Measurements from ENCODE around the gene ZNF229.
A peak's percentile ranks its signal among the peaks of the same experiment; 100 is the strongest.
"Not testable (repeated sequence)": the region's sequence is repeated elsewhere in the genome, so short reads cannot be mapped to it uniquely, and the experiment has no call there.

ZNF229 gene

GRCh38 chr19:44447916-44448674, at the start of gene ZNF229:
TSS of gene ZNF229 (minus strand) at chr19:44448472. CDS start at chr19:44442847, 5,625 bp downstream.
- DNase-seq (ENCODE audit: low read depth) = peak; percentile 46

GRCh38 chr19:44496711-44497110, 48.4 kb upstream of the ZNF229 start:
- DNase-seq (ENCODE audit: low read depth) = no peak

GRCh38 chr19:44476559-44477408, 28.5 kb upstream of the ZNF229 start:
- DNase-seq (ENCODE audit: low read depth) = no peak

DNA sequence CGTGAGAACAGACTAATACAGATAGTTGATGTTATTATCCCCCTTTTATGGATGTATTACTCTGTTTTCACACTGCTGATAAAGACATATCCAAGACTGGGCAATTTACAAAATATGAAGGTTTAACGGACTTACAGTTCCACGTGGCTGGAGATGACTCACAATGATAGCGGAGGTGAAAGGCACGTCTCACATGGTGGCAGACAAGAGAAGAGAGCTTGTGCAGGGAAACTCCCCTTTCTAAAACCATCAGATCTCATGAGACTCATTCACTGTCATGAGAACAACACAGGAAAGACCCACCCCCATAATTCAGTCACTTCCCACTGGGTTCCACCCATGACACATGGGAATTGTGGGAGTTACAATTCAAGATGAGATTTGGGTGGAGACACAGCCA, 20.5 kb upstream of the ZNF229 start:
- DNase-seq (ENCODE audit: low read depth) = not testable (repeated sequence)

GRCh38 chr19:44462600-44463286, 14.5 kb upstream of the ZNF229 start:
- not testable (repeated sequence) for DNase-seq (ENCODE audit: low read depth)

DNA sequence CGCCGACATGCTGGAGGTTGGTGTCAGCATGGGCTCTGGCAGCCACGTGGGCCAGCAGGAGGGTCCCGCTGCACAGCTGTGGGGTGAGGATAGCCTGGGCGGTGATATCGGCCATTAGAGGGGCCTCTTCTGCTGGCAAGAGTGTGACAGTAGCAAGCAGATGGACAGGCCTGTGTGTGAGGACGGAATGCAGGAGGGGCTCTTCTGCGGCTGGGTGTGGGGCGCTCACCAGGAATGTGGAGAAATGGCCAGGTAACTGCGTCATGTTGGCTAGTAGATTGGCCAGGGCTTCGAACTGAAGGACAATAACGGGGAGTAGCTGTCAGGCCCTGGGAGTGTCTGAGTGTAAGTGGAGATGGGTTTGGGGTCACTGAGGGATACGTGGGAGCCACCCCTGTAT, 7.7 kb upstream of the ZNF229 start:
- DNase-seq (ENCODE audit: low read depth) = not testable (repeated sequence)

DNA sequence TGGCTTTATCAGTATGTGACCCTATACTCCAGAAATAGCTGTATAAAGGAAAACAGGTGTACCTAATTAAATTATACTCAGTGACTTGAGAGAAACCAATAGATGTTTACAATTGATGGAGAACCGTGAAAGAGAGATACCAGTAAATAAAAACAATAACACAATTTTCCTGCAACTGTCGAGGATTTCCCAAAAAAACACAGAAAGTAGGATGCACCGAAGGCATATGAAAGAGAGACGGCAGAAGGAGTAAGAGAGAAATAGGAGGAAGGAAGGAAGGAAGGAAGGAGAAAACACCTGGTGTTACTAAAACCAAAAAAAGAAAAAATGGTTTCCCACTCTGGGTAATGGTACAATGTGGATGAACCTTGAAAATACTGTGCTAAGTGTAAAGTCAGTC, 6.8 kb upstream of the ZNF229 start:
- DNase-seq (ENCODE audit: low read depth) = no peak

DNA sequence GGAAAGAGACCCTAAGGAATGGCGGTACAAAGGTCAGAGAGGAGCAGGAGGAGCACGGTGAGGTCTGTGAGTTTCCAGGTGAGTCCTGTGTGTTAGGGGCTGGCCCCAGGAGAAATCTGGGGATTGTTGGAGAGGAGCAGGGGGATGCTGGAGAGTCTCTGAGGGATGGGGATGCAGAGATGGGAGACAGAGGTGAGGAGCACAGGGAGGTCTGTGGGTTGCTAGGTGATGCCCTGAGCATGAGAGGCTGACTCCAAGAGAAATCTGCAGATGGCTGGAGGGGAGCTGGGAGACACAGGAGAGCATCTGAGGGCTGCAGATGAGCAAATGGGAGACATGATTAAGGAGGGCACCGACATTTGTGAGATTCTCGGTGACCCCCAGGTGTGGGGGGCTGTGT, 4.1 kb upstream of the ZNF229 start:
- no peak for DNase-seq (ENCODE audit: low read depth)

DNA sequence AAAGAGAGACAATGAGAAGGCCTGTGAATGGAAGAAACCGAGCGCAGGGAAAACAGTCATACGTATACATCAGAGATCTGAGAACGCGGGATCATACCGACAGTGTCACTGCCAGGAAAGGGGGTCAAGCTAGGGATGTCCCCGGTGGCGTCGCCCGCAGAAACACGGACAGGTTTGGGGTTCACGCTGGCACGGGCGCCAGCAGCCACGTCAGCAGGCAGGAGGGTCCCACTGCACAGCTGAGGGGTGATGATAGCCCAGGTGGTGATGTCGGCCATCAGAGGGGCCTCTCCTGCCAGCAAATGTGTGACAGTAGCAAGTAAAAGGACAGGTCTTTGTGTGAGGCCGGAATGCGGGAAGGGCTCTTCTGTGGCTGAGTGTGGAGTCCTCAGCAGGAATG, 3.4 kb upstream of the ZNF229 start:
- no peak for DNase-seq (ENCODE audit: low read depth)

GRCh38 chr19:44438441-44438840, 9.8 kb downstream of the ZNF229 start:
- no peak for DNase-seq (ENCODE audit: low read depth)

- no peak for DNase-seq (ENCODE audit: low read depth)
Measured at GRCh38 chr19:44435441-44435840, 12.8 kb downstream of the ZNF229 start.

- no peak for DNase-seq (ENCODE audit: low read depth)
Measured at GRCh38 chr19:44430956-44431355, 17.3 kb downstream of the ZNF229 start.

- not testable (repeated sequence) for DNase-seq (ENCODE audit: low read depth)
Measured at GRCh38 chr19:44415553-44415952, 32.7 kb downstream of the ZNF229 start.

GRCh38 chr19:44401139-44402115, 46.8 kb downstream of the ZNF229 start, which contains the start of gene ZNF285:
TSS of gene ZNF285 (minus strand) at chr19:44401608. CDS start at chr19:44397213, 4,395 bp downstream.
- DNase-seq (ENCODE audit: low read depth) = peak; percentile 55

DNA sequence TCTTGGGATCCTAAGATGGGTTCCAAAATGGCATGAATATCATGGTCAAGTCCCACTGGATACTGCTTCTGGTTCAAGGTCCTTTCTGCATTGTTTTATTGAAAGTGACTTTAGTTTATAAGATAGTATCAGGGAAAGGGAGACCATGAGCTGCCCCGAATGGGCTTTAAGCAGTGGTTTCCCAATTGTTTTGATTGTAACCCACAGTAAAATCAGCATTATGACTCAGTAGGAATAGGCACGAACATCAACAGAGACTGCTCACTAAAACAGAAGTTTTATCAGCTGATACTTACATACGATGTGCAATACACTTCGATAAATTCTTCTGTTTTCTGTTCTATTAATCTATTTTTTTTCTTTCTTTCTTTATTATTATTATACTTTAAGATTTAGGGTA, 59.0 kb downstream of the ZNF229 start:
- not testable (repeated sequence) for DNase-seq (ENCODE audit: low read depth)
